Right cardiac atrium (tissue), 5 donors: ENCODE results near the gene TOR1AIP2. TPM values are rescaled to one million over a fixed set of nuclear protein-coding genes. Genes with fewer than 3 reads are reported as not detected.

Experiments used
- ATAC-seq, 2 donors: fragments of 200-7000 bp; cut with Tn5 transposase; one replicate each; pipeline versions ENCODE4 v1.8.0 to v1.9.1; 2020; ENCODE audit warnings: moderate library complexity in 2 of 2, mild to moderate bottlenecking in 1 of 2
- DNase-seq, 3 donors: peaks; one replicate each; pipeline ENCODE4 v3.0.0-alpha.2; 2020
- H3K27ac ChIP-seq: one replicate; pipeline ENCODE4 v1.5.1; 2013; ENCODE audit warnings: mild to moderate bottlenecking, low read length, control low read depth, moderate library complexity
- H3K27me3 ChIP-seq: one replicate; pipeline ENCODE4 v1.6.1; 2013; ENCODE audit not compliant: control insufficient read depth, insufficient read depth
- H3K4me1 ChIP-seq: one replicate; pipeline ENCODE4 v1.6.1; 2013; ENCODE audit warnings: low read length; ENCODE audit not compliant: control insufficient read depth, insufficient read depth
- H3K4me3 ChIP-seq: one replicate; pipeline ENCODE4 v1.5.1; 2013; ENCODE audit warnings: low read length, control low read depth
- H3K9me3 ChIP-seq: one replicate; pipeline ENCODE4 v1.6.1; 2013; ENCODE audit warnings: low read length; ENCODE audit not compliant: control insufficient read depth
- WGBS: extraction: QIAGEN DNeasy Blood & Tissue Kit; methylation state at CpG from one replicate; pipeline ENCODE4 v1.1.7; 2013; 5-methylcytosine and 5-hydroxymethylcytosine counted together
- intact Hi-C, 4 donors: fragments of 100-400 bp; cut with DNase I; formaldehyde crosslinking; loops; one replicate each; pipeline versions ENCODE4 v1.11.0 to v1.14.0; 2022 to 2023
- polyA plus RNA-seq: library from polyadenylated mRNA; stranded (reverse); fragments of 200-250 nt; gene quantifications from one replicate; pipeline ENCODE4 v1.2.3, GENCODE V29; 2013
- total RNA-seq, 4 donors: library from RNA; stranded (reverse); fragmentation: NEBNext Ultra II Directional; extraction: Animal tissue kit (Norgen Biotek cat#: 25700); gene quantifications; one replicate each; pipeline ENCODE4 v1.2.1, GENCODE V29; 2021
- donor health status: healthy with polysubstance abuse.
- donor health status: DM: no; HTN: yes; CAD: no.
- donor health status: DM: no; HTN: no; CAD: no.
- donor health status: DM: no; HTN: yes; CAD: no; lungs with severe emphysema.
- donor health status: DM: yes; HTN: yes; CAD: no.

Gene TOR1AIP2
- total and polyA plus RNA-seq, 5 donors: 11.0 to 52.2 (median 46.6) TPM

DNA sequence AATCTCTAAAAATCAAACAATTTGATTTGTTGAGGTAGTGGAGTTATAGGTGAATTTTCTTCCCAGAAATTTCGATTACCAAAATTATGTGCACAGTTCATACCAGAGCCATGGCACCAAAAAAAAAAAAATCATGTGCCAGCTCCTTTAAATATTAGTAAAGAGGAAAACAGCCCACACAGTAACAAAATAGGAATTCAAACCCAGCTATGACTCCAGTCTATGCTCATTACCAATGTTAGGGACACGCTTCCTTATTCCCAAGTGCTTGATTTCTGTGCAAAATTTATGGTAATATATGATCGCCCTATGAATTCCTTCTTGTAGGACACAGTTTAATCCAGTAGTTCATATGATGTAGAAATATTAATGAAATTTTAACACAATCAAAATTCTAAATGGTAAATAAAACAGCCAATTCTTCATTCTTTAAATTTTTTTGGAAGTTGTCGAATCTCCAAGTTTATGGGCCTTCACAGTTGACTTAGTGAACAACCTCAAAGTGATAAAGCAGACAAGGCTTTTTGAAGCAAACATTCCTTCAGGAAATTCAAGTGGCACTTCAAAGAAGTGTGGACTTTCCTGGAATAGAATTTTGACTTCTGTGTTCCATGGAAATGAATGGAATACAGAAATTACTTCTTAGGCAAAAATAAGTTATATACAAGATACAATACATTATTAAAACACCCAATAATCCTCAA lies 1.9 kb downstream of the TOR1AIP2 start:
- Histone ChIP-seq H3K9me3 (no peaks in the 10 kb centered on the region), H3K27ac (no peak overlapping the region), H3K4me1 (peaks cover 2% of the 10 kb centered on the region), H3K4me3 (no peak overlapping the region), H3K27me3 (no peaks in the 10 kb centered on the region)
- DNase-seq (no peak), ATAC-seq (no peak)
- WGBS: 90% methylated on average over 4 of the region's 4 CpGs
- intact Hi-C loops: no loop called here

DNA sequence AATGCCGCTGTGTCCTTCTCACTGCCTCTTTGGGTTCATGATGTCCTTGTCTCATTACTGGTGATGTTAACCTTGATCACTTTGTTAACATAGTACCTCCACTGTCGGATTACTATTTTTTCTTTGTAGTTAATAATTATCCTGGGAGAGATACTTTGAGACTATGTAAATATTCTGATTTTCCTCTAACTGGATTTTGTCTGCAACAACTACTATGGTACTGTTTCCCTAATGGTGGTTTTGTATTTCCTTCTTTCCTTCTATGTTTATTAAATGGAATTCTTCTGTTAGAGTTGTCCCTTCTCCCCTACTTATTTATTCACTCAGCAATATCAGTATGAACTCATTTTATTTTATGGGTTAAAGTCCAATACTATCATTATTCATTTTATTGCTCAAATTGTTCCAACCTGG lies 4.2 kb downstream of the TOR1AIP2 start:
- no peaks in the 10 kb centered on the region for H3K27me3 ChIP-seq
- H3K4me1 ChIP-seq: peaks cover 2% of the 10 kb centered on the region
- DNase-seq: no peak
- no peak for ATAC-seq
- no peaks in the 10 kb centered on the region for H3K9me3 ChIP-seq
- intact Hi-C loops: no loop called here
- H3K4me3 ChIP-seq: no peak overlapping the region
- WGBS: 92% methylated on average over 2 of the region's 2 CpGs
- H3K27ac ChIP-seq: no peak overlapping the region

DNA sequence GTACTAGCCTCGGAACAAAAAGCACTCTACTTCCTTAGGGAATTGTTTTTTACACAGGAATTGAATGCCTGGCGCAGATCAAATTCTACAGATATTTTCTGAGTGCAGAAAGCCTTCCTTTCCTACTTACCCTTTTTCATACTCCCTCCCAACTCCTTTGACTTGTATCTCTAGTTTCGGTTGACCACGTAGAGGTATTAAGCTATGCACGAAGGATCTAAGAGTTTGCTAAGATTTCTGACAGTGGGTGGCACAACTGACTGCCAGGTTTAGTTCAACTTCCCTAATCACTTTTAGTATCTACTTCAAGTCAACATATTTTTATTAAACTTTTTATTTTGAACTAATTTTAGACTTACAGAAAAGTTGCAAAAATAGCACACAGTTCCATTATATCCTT lies 5.0 kb downstream of the TOR1AIP2 start:
- Histone ChIP-seq H3K27me3 (no peaks in the 10 kb centered on the region), H3K9me3 (no peaks in the 10 kb centered on the region), H3K4me1 (peaks cover 2% of the 10 kb centered on the region), H3K27ac (no peak overlapping the region), H3K4me3 (no peak overlapping the region)
- DNase-seq: no peak
- no peak for ATAC-seq
- 70% methylated on average over 5 of the region's 5 CpGs for WGBS
- intact Hi-C loops: no loop called here

DNA sequence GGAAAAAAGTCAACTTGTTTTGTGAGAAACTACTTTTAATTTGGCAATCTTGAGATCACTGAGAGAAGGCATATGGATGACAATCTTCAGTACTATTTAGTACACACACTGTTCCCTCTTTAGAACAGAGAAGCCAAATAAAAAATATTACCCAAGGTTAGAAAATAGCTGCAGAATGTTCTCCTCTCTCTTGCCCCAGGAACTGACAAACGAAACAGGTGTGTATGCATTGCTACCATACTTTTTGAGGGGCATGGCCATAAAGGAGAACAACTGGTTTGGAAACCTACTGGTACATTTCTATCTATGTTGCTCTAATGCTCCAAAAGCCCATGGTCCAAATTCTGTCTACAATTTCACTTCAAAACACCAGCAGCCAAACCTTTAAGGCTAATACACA lies 5.7 kb downstream of the TOR1AIP2 start:
- Histone ChIP-seq H3K4me1 (peaks cover 2% of the 10 kb centered on the region), H3K4me3 (no peak overlapping the region), H3K9me3 (no peaks in the 10 kb centered on the region), H3K27me3 (no peaks in the 10 kb centered on the region), H3K27ac (no peak overlapping the region)
- DNase-seq (no peak), ATAC-seq (no peak)
- intact Hi-C loops: no loop called here
- WGBS: 70% methylated on average over 1 of the region's 1 CpG

DNA sequence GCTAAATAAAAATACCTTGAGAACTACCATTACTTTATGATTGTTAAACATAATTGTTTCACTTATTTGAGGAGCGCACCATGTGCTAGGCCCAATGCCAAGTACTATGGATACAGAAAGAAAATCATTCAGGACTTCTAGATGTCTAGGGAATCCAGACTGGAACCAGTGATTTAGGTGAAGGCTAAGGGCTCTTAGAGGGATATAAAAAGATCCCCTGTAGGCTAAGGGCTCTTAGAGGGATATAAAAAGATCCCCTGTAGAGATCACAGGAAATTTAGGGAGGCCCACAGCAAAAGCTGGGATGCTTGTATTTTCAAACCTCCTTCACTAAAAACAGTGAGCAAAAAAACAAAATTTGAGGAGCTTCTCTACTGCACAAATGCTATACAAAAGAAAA lies 6.7 kb downstream of the TOR1AIP2 start:
- Histone ChIP-seq H3K4me3 (no peak overlapping the region), H3K27ac (no peak overlapping the region), H3K4me1 (peaks cover 2% of the 10 kb centered on the region), H3K9me3 (no peaks in the 10 kb centered on the region), H3K27me3 (no peaks in the 10 kb centered on the region)
- WGBS: 90% methylated on average over 1 of the region's 1 CpG
- ATAC-seq (no peak), DNase-seq (no peak)
- intact Hi-C loops: no loop called here

DNA sequence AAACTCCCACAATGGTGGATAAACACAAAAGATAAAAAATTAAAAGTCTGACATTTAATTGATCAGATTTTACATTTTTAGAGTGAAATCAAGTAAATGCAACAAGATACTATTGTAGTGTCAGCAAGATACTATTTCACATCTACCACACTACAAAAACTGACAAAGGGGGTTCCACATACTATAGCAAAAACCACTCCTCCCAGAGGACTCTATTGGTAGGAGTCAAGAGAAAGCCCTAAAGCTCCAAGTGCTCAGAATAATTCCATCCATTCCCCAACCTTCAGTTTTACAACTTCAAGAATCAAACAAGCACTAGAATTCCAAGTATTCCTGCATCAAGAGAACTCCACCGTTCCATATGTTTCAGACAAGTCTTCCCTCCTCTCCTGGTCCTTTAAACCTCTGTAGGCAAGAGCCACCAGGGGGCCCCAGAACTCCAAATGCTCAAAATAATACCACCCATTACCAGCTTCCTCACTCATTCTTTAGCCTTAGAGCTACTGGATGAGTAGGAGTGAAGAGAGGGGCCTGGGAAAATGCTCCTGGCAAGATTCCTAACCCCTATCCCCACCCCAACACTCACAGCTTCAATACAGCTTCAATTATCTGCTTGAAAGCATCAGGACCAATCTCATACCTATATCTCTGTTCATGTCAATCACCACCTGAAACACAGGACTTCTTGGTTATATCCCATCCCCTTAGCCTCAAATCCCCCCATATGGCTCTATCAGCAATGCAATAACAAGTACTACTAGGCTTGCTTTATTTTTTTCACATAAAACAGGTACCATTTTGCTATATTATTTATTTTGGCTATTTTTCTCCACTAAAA lies 9.9 kb downstream of the TOR1AIP2 start:
- intact Hi-C loops: loop anchor here in 2 of 4 donors (10.0 kb wide), 1 partner anchor 307 kb away; no protein-coding TSS in a partner anchor
- DNase-seq (peak in 1 of 3 donors; percentile 73), ATAC-seq (peak; percentile 73 to 75)
- Histone ChIP-seq H3K27ac (no peak overlapping the region), H3K4me3 (no peak overlapping the region), H3K4me1 (no peaks in the 10 kb centered on the region), H3K9me3 (no peaks in the 10 kb centered on the region), H3K27me3 (no peaks in the 10 kb centered on the region)
- WGBS: 10% methylated on average over 1 of the region's 1 CpG

DNA sequence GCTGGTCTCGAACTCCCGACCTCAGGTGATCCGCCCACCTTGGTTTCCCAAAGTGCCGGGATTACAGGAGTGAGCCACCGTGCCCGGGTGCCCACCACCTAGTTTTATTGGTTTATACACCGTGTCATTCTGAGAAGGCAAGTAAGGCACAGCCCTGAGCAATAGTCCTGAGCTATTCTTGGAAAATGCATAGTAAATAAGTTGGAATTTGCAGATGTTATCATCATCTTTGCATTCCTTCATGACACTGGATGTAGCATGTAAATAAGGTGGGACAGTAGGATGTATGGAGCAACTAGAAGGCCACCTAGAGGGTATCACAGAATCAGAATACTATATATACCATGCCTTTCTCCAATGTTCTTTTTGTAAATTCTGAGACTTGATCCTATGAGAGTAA lies 11.0 kb downstream of the TOR1AIP2 start:
- DNase-seq (no peak), ATAC-seq (no peak)
- Histone ChIP-seq H3K27ac (peak overlapping the region; percentile 32), H3K27me3 (no peaks in the 10 kb centered on the region), H3K4me3 (no peak overlapping the region), H3K4me1 (no peaks in the 10 kb centered on the region), H3K9me3 (no peaks in the 10 kb centered on the region)
- intact Hi-C loops: loop anchor here in 2 of 4 donors (10.0 kb wide), 1 partner anchor 308 kb away; no protein-coding TSS in a partner anchor
- 92% methylated on average over 7 of the region's 7 CpGs for WGBS

DNA sequence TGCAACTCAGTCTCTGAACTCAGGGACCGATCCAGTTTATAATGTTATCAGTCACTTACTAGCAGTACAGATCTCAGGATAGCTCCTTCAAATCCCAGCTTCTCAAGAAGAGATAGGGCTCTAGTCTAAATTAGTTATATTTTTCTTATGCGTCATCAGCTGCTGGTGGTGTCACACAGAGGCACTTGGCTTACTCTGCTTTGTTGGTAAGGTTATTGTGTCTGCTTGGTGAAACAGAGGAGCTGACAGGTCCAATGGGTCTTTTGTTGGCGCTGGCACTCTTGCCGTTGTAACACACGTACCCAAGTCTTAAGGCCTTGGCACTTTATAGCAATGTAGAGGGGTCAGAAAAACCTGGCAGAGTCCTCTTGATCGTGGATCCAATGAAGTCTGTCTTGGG lies 12.2 kb downstream of the TOR1AIP2 start:
- Histone ChIP-seq H3K27me3 (no peaks in the 10 kb centered on the region), H3K9me3 (no peaks in the 10 kb centered on the region), H3K4me3 (no peak overlapping the region), H3K4me1 (no peaks in the 10 kb centered on the region), H3K27ac (no peak overlapping the region)
- WGBS: 69% methylated on average over 6 of the region's 6 CpGs
- intact Hi-C loops: loop anchor here in 2 of 4 donors (10.0 kb wide), 1 partner anchor 309 kb away; no protein-coding TSS in a partner anchor
- peak in 1 of 2 donors; percentile 31 for ATAC-seq
- no peak for DNase-seq

DNA sequence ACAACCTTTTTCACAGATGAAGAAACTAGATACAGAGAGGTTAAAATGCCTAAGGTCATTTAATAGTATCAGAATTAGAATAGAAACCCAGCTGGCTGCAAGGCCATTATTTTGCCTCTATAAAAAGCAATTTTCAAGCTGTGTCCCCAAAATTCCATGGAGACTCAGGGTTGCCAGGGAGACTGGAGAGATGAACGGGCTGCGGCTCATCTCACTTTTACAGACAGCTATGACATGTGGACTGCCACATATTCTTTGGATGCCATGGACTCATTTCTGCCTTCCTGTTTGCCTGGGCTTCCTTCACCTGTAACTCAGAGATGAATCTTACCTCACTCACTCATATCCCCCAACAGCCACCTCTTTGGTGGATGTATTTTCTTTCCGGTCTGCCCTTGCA lies 17.0 kb downstream of the TOR1AIP2 start:
- DNase-seq (no peak), ATAC-seq (no peak)
- intact Hi-C loops: loop anchor here in 2 of 4 donors (10.0 kb wide), 1 partner anchor 314 kb away; no protein-coding TSS in a partner anchor
- Histone ChIP-seq H3K9me3 (no peaks in the 10 kb centered on the region), H3K4me1 (no peaks in the 10 kb centered on the region), H3K4me3 (no peak overlapping the region), H3K27ac (no peak overlapping the region), H3K27me3 (no peaks in the 10 kb centered on the region)
- 81% methylated on average over 3 of the region's 3 CpGs for WGBS

DNA sequence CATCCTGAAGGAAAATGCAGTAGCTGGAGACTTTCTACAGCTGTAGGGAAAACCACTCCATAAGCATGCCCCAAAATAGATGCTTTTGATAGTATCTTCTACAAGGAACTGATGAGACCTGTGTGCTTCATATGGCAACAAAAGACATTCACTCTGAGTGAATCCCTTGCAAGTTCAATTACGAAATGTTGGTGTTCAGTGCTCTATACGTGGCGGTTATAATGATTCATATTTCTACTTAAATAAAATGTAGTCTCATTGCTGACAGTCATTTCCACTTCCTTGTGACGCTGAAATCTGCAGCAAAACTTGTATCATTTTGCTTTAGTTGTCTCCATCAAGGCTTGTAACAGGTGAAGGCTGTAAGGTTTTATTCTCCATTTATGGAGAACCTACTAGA lies 20.6 kb downstream of the TOR1AIP2 start:
- Histone ChIP-seq H3K9me3 (no peaks in the 10 kb centered on the region), H3K4me3 (no peak overlapping the region), H3K27me3 (no peaks in the 10 kb centered on the region), H3K27ac (no peak overlapping the region), H3K4me1 (no peaks in the 10 kb centered on the region)
- ATAC-seq (no peak), DNase-seq (no peak)
- 91% methylated on average over 4 of the region's 4 CpGs for WGBS
- intact Hi-C loops: no loop called here

DNA sequence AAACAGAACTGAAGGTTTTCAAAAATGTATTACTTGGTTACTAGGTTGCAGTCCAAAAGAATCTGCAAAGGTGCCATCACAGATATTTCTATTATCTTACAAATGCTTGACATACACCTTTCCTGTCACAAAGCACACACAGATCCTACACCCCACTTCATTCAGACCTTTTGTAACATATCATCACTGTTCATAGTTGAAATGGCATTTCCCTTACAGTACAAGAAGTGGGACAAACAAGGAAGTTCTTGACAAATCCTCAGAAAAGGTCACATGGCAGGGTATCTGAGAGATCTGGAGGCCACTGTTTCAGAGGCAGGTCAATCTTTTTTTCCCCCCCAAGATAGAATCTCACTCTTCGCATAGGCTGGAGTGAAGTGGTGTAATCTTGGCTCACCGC lies 21.3 kb downstream of the TOR1AIP2 start:
- DNase-seq (no peak), ATAC-seq (no peak)
- no peaks in the 10 kb centered on the region for H3K4me1 ChIP-seq
- 95% methylated on average over 2 of the region's 2 CpGs for WGBS
- no peak overlapping the region for H3K27ac ChIP-seq
- H3K27me3 ChIP-seq: no peaks in the 10 kb centered on the region
- intact Hi-C loops: no loop called here
- no peaks in the 10 kb centered on the region for H3K9me3 ChIP-seq
- H3K4me3 ChIP-seq: no peak overlapping the region
